ENCODE measurements around the gene EEF1AKMT3.

The EEF1AKMT3 gene

GRCh38 chr12:57826966-57827365, 54.6 kb downstream of the EEF1AKMT3 start:
- in situ Hi-C loops (cut with HindIII; ENCODE audit: low sequenced_read_pairs): no loop called here
- H3K4me3 ChIP-seq (ENCODE audit: low read depth, low read length): no peak overlapping the region
- no peak for DNase-seq (ENCODE audit: low read depth, low spot score)
- TF ChIP-seq CTCF (IDR thresholded peaks at IDR 0.05; ENCODE audit: low read depth, low read length): no peak

- in situ Hi-C loops (cut with HindIII; ENCODE audit: low sequenced_read_pairs): no loop called here
- DNase-seq (ENCODE audit: low read depth, low spot score): no peak
- H3K4me3 ChIP-seq (ENCODE audit: low read depth, low read length): no peak overlapping the region
- no peak for TF ChIP-seq CTCF (IDR thresholded peaks at IDR 0.05; ENCODE audit: low read depth, low read length)
These were observed 56.8 kb downstream of the EEF1AKMT3 start for GRCh38 chr12:57829025-57829777.

- in situ Hi-C loops (cut with HindIII; ENCODE audit: low sequenced_read_pairs): no loop called here
- H3K4me3 ChIP-seq (ENCODE audit: low read depth, low read length): no peak overlapping the region
- no peak for DNase-seq (ENCODE audit: low read depth, low spot score)
- TF ChIP-seq CTCF (IDR thresholded peaks at IDR 0.05; ENCODE audit: low read depth, low read length): no peak
These were observed 58.0 kb downstream of the EEF1AKMT3 start for GRCh38 chr12:57830393-57830792.

Data from astrocyte of the spinal cord (primary cell).